Esophagus squamous epithelium (tissue), 5 donors: ENCODE results near the gene TEAD1. TPM values are rescaled to one million over a fixed set of nuclear protein-coding genes. Genes with fewer than 3 reads are reported as not detected.

Experiments used
- DNase-seq: peaks from one replicate; lab custom pipeline; 2025; lab: John Stamatoyannopoulos, UW
- H3K27ac ChIP-seq, 4 donors: fragments of 200-600 bp; sonication (generic); one replicate each; pipeline ENCODE4 v1.5.1; 2016 to 2019; ENCODE audit warnings: mild to moderate bottlenecking in 1 of 4
- H3K27me3 ChIP-seq, 4 donors: fragments of 200-600 bp; sonication (generic); 1 replicate in 3 of 4; 2 replicates in 1 of 4; pipeline versions ENCODE4 v1.5.1 to v1.6.0; 2017 to 2021; ENCODE audit warnings: antibody characterized with exemption in 1 of 4
- H3K36me3 ChIP-seq, 3 donors: fragments of 200-600 bp; sonication (generic); one replicate each; pipeline ENCODE4 v1.5.1; 2016 to 2019
- H3K4me1 ChIP-seq, 3 donors: fragments of 200-600 bp; sonication (generic); one replicate each; pipeline ENCODE4 v1.5.1; 2017 to 2019
- H3K4me3 ChIP-seq, 4 donors: fragments of 200-600 bp; sonication (generic); 1 replicate in 3 of 4; 2 replicates in 1 of 4; pipeline ENCODE4 v1.5.1; 2016 to 2019; ENCODE audit warnings: mild to moderate bottlenecking in 2 of 4, moderate library complexity in 1 of 4
- H3K9me3 ChIP-seq, 3 donors: fragments of 200-600 bp; sonication (generic); one replicate each; pipeline ENCODE4 v1.5.1; 2016 to 2019
- CTCF ChIP-seq, 6 experiments: fragments of 450-650 bp in 4 of 6; fragments of 200-600 bp in 2 of 6; sonication (generic) in 2 of 6; IDR thresholded peaks; one replicate each; pipeline ENCODE4 v1.5.1; 2016 to 2019; ENCODE audit warnings: antibody characterized with exemption in 6 of 6, mild to moderate bottlenecking in 4 of 6, moderate library complexity in 4 of 6
- POLR2A ChIP-seq, 4 donors: fragments of 450-650 bp; IDR thresholded peaks; one replicate each; pipeline ENCODE4 v1.6.1; 2017; ENCODE audit warnings: antibody characterized with exemption in 4 of 4, mild to moderate bottlenecking in 4 of 4, moderate library complexity in 3 of 4
- WGBS, 2 donors: methylation state at CpG; one replicate each; pipeline ENCODE4 v1.1.5; 2018; 5-methylcytosine and 5-hydroxymethylcytosine counted together
- intact Hi-C: fragments of 100-400 bp; cut with DNase I; formaldehyde crosslinking; loops from one replicate; pipeline ENCODE4 v1.15.0; 2022
- total RNA-seq, 4 donors: library from RNA; depleted of rRNA; stranded (reverse); fragments of >200 nt; gene quantifications; one replicate each; pipeline ENCODE4 v1.1.0, GENCODE V29; 2016
- donor health status: DM: yes; HTN: yes; CAD: no.

Gene TEAD1
- total RNA-seq, 4 donors from 2014 or later, result 33.3 to 75.2 (median 49.8) TPM

GRCh38 chr11:12856338-12856737 is 182.1 kb downstream of the TEAD1 start:
- intact Hi-C loops, result no loop called here
- TF ChIP-seq CTCF (IDR thresholded peaks at IDR 0.05) (no peak), POLR2A (IDR thresholded peaks at IDR 0.05) (no peak)
- H3K9me3 ChIP-seq, result no peaks in the 10 kb centered on the region
- peaks cover 0 to 47% (median 27%) of the 10 kb centered on the region in 3 donors for H3K4me1 ChIP-seq
- WGBS, 2 donors, result 57 to 83% methylated on average over 3 of the region's 3 CpGs
- no peak overlapping the region for H3K4me3 ChIP-seq
- no peaks in the 10 kb centered on the region for H3K27me3 ChIP-seq
- no peak for DNase-seq
- H3K27ac ChIP-seq, result no peak overlapping the region
- H3K36me3 ChIP-seq, result no peaks in the 10 kb centered on the region

DNA sequence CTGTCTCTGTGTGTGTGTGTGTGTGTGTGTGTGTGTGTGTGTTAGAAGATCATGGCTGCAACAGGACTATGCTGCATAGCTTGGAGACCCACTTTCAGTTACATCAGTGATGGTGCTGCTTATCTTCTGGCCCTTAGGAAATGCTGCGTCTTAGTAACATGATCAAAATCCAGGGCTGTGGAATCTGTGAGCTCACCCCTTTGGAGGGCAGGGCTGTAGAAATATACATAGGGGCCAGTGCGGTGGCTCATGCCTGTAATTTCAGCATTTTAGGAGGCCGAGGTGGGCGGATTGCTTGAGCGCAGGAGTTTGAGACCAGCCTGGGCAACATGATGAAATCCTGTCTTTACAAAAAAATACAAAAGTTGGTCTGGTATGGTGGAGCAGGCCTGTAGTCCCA is 183.4 kb downstream of the TEAD1 start:
- TF ChIP-seq POLR2A (IDR thresholded peaks at IDR 0.05) (no peak), CTCF (IDR thresholded peaks at IDR 0.05) (no peak)
- H3K4me3 ChIP-seq, result no peak overlapping the region

DNA sequence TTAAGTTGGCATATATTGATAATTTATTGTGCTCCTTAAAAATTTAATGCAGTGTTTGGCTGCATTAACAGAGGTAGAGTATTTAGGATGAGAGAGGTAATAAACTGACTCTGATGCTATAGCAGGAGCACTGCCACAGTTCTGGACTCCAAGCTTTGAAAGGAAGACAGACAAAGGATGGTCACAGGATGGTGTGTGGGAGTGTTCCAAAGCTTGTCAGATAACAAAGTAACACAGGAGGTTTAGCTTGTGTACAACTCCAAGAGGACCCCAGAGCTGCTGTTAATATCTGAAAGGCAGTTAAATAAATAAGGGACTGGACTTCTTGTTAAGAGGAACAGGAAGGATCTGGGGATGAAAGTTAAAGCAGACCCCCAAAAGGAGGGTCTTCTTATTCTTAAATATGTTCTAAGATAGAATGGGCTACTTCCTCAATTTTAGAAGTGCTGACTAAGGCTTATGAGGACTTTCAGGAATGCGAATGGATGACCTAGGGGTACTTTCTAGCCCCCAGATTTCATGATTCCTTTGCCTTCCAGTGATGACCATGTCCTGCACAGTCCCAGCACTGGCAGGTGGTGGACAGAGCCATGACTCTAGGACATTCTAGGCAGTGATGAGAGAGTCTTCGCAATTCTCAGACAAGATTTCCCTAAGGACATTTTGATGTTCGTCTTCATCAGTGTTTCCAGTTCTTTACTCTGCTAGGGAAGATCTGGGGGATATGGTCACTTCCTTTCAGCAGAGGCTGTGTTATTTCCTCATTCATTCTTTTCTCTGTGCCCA is 185.8 kb downstream of the TEAD1 start:
- no peaks in the 10 kb centered on the region for H3K27me3 ChIP-seq
- H3K9me3 ChIP-seq, result no peaks in the 10 kb centered on the region
- H3K4me1 ChIP-seq, result peaks cover 3 to 41% (median 12%) of the 10 kb centered on the region in 3 donors
- no peak for TF ChIP-seq POLR2A (IDR thresholded peaks at IDR 0.05)
- TF ChIP-seq CTCF (IDR thresholded peaks at IDR 0.05), result no peak
- DNase-seq, result no peak
- WGBS, 2 donors, result 81 to 86% methylated on average over 3 of the region's 3 CpGs
- no peaks in the 10 kb centered on the region for H3K36me3 ChIP-seq
- intact Hi-C loops, result no loop called here
- H3K27ac ChIP-seq, result no peak overlapping the region
- no peak overlapping the region for H3K4me3 ChIP-seq

More for the DNA sequence above, 183.4 kb downstream of the TEAD1 start:
- Histone ChIP-seq H3K36me3 (no peaks in the 10 kb centered on the region), H3K27me3 (no peaks in the 10 kb centered on the region), H3K4me1 (peaks cover 3 to 41% (median 27%) of the 10 kb centered on the region in 3 donors), H3K9me3 (no peaks in the 10 kb centered on the region), H3K27ac (no peak overlapping the region)
- DNase-seq, result no peak
- intact Hi-C loops, result no loop called here
- WGBS, 2 donors, result 92 to 98% methylated on average over 5 of the region's 5 CpGs

DNA sequence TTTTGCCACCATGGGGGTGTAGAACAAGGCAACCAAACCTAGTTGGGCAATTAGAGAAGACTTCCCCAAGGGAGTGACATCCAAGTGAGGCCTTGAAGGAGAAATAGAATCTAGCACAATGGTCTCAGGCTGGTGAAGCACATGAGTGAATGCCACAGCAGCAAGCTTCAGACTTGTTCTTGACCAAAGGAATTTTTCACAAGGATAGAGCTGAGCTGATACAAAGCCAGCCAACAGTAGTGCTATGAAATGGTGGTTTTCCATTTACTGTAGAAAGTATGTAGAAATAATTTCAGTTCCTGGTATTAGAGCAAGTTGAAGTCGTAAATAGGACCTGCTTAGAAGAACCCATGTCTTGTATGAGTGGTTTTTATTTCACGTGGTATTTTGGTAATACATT is 186.6 kb downstream of the TEAD1 start:
- Histone ChIP-seq H3K36me3 (no peaks in the 10 kb centered on the region), H3K27me3 (no peaks in the 10 kb centered on the region), H3K4me1 (peaks cover 3 to 44% (median 12%) of the 10 kb centered on the region in 3 donors), H3K27ac (no peak overlapping the region), H3K4me3 (no peak overlapping the region), H3K9me3 (no peaks in the 10 kb centered on the region)
- no peak for DNase-seq
- TF ChIP-seq POLR2A (IDR thresholded peaks at IDR 0.05) (no peak), CTCF (IDR thresholded peaks at IDR 0.05) (no peak)
- intact Hi-C loops, result no loop called here
- 77 to 82% methylated on average over 2 of the region's 2 CpGs for WGBS, 2 donors

- no peak for DNase-seq
- WGBS, 2 donors, result 40 to 42% methylated on average over 13 of the region's 13 CpGs
- H3K4me3 ChIP-seq, result peak overlapping the region in 1 of 4 donors; percentile 38
- peaks cover 3 to 42% (median 14%) of the 10 kb centered on the region in 3 donors for H3K4me1 ChIP-seq
- TF ChIP-seq CTCF (IDR thresholded peaks at IDR 0.05) (no peak), POLR2A (IDR thresholded peaks at IDR 0.05) (no peak)
- no peaks in the 10 kb centered on the region for H3K9me3 ChIP-seq
- H3K27me3 ChIP-seq, result no peaks in the 10 kb centered on the region
- H3K36me3 ChIP-seq, result no peaks in the 10 kb centered on the region
- peak overlapping the region; percentile 20 to 73 (median 62) for H3K27ac ChIP-seq
- intact Hi-C loops, result no loop called here
Observed at GRCh38 chr11:12862696-12863469, 188.7 kb downstream of the TEAD1 start.
